ENCODE measurements around the gene TIMP2.

TIMP2 gene

GRCh38 chr17:78857266-78857665 lies 67.9 kb downstream of the TIMP2 start:
- Histone ChIP-seq H3K4me1 (ENCODE audit: insufficient read depth, low read length) (peaks cover 7% of the 10 kb centered on the region; the same call in 1 of the 2 replicates), H3K9ac (ENCODE audit: low read depth, low read length) (no peak overlapping the region), H3K36me3 (ENCODE audit: insufficient read depth, low read length) (no peaks in the 10 kb centered on the region), H3K9me3 (ENCODE audit: control insufficient read depth, insufficient read depth, low read length) (no peaks in the 10 kb centered on the region)

GRCh38 chr17:78855561-78856165 lies 69.5 kb downstream of the TIMP2 start:
- Histone ChIP-seq H3K36me3 (ENCODE audit: insufficient read depth, low read length) (no peaks in the 10 kb centered on the region), H3K9ac (ENCODE audit: low read depth, low read length) (no peak overlapping the region), H3K9me3 (ENCODE audit: control insufficient read depth, insufficient read depth, low read length) (no peaks in the 10 kb centered on the region), H3K4me1 (ENCODE audit: insufficient read depth, low read length) (no peaks in the 10 kb centered on the region)

GRCh38 chr17:78854508-78854907 lies 70.7 kb downstream of the TIMP2 start:
- no peaks in the 10 kb centered on the region for H3K9me3 ChIP-seq (ENCODE audit: control insufficient read depth, insufficient read depth, low read length)
- no peak overlapping the region for H3K9ac ChIP-seq (ENCODE audit: low read depth, low read length)
- no peaks in the 10 kb centered on the region for H3K36me3 ChIP-seq (ENCODE audit: insufficient read depth, low read length)
- no peaks in the 10 kb centered on the region for H3K4me1 ChIP-seq (ENCODE audit: insufficient read depth, low read length)

- Histone ChIP-seq H3K4me1 (ENCODE audit: insufficient read depth, low read length) (no peaks in the 10 kb centered on the region), H3K36me3 (ENCODE audit: insufficient read depth, low read length) (no peaks in the 10 kb centered on the region), H3K9ac (ENCODE audit: low read depth, low read length) (no peak overlapping the region), H3K9me3 (ENCODE audit: control insufficient read depth, insufficient read depth, low read length) (no peaks in the 10 kb centered on the region)
Measured at GRCh38 chr17:78853926-78854394, 71.2 kb downstream of the TIMP2 start.

GRCh38 chr17:78852709-78853121 lies 72.5 kb downstream of the TIMP2 start:
- H3K9me3 ChIP-seq (ENCODE audit: control insufficient read depth, insufficient read depth, low read length): no peaks in the 10 kb centered on the region
- no peaks in the 10 kb centered on the region for H3K36me3 ChIP-seq (ENCODE audit: insufficient read depth, low read length)
- no peaks in the 10 kb centered on the region for H3K4me1 ChIP-seq (ENCODE audit: insufficient read depth, low read length)
- no peak overlapping the region for H3K9ac ChIP-seq (ENCODE audit: low read depth, low read length)

- Histone ChIP-seq H3K9ac (ENCODE audit: low read depth, low read length) (no peak overlapping the region), H3K9me3 (ENCODE audit: control insufficient read depth, insufficient read depth, low read length) (no peaks in the 10 kb centered on the region), H3K4me1 (ENCODE audit: insufficient read depth, low read length) (no peaks in the 10 kb centered on the region), H3K36me3 (ENCODE audit: insufficient read depth, low read length) (no peaks in the 10 kb centered on the region)
Measured at GRCh38 chr17:78849026-78849425, 76.2 kb downstream of the TIMP2 start.

- no peaks in the 10 kb centered on the region for H3K4me1 ChIP-seq (ENCODE audit: insufficient read depth, low read length)
- no peaks in the 10 kb centered on the region for H3K36me3 ChIP-seq (ENCODE audit: insufficient read depth, low read length)
- no peaks in the 10 kb centered on the region for H3K9me3 ChIP-seq (ENCODE audit: control insufficient read depth, insufficient read depth, low read length)
- H3K9ac ChIP-seq (ENCODE audit: low read depth, low read length): no peak overlapping the region
Measured at GRCh38 chr17:78847052-78847451, 78.1 kb downstream of the TIMP2 start.

- H3K9ac ChIP-seq (ENCODE audit: low read depth, low read length): no peak overlapping the region
- no peaks in the 10 kb centered on the region for H3K36me3 ChIP-seq (ENCODE audit: insufficient read depth, low read length)
- 0 out of 2 replicates have a peak, but pooled peaks cover 3% of the 10 kb centered on the region for H3K4me1 ChIP-seq (ENCODE audit: insufficient read depth, low read length)
- H3K9me3 ChIP-seq (ENCODE audit: control insufficient read depth, insufficient read depth, low read length): no peaks in the 10 kb centered on the region
Measured at GRCh38 chr17:78844301-78845005, 80.7 kb downstream of the TIMP2 start.

GRCh38 chr17:78842881-78843565 lies 82.2 kb downstream of the TIMP2 start:
- Histone ChIP-seq H3K9me3 (ENCODE audit: control insufficient read depth, insufficient read depth, low read length) (no peaks in the 10 kb centered on the region), H3K36me3 (ENCODE audit: insufficient read depth, low read length) (no peaks in the 10 kb centered on the region), H3K9ac (ENCODE audit: low read depth, low read length) (no peak overlapping the region), H3K4me1 (ENCODE audit: insufficient read depth, low read length) (peaks cover 10% of the 10 kb centered on the region; the same call in 1 of the 2 replicates)

- Histone ChIP-seq H3K4me1 (ENCODE audit: insufficient read depth, low read length) (peaks cover 10% of the 10 kb centered on the region; the same call in 1 of the 2 replicates), H3K36me3 (ENCODE audit: insufficient read depth, low read length) (peaks cover 13% of the 10 kb centered on the region), H3K9me3 (ENCODE audit: control insufficient read depth, insufficient read depth, low read length) (no peaks in the 10 kb centered on the region), H3K9ac (ENCODE audit: low read depth, low read length) (peak within 1 kb of the TSS; percentile 80)
Measured at GRCh38 chr17:78840780-78841611, 84.2 kb downstream of the TIMP2 start, which contains the start of gene USP36. USP36 (minus strand) TSS chr17:78840814; CDS start chr17:78836363, 4,451 bp downstream.

GRCh38 chr17:78840530-78840779 lies 84.7 kb downstream of the TIMP2 start:
- peaks cover 18% of the 10 kb centered on the region for H3K36me3 ChIP-seq (ENCODE audit: insufficient read depth, low read length)
- peaks cover 10% of the 10 kb centered on the region; the same call in 1 of the 2 replicates for H3K4me1 ChIP-seq (ENCODE audit: insufficient read depth, low read length)
- peak overlapping the region; percentile 80 for H3K9ac ChIP-seq (ENCODE audit: low read depth, low read length)
- no peaks in the 10 kb centered on the region for H3K9me3 ChIP-seq (ENCODE audit: control insufficient read depth, insufficient read depth, low read length)

GRCh38 chr17:78839762-78840529 lies 85.2 kb downstream of the TIMP2 start:
- Histone ChIP-seq H3K9me3 (ENCODE audit: control insufficient read depth, insufficient read depth, low read length) (no peaks in the 10 kb centered on the region), H3K4me1 (ENCODE audit: insufficient read depth, low read length) (peaks cover 10% of the 10 kb centered on the region; the same call in 1 of the 2 replicates), H3K9ac (ENCODE audit: low read depth, low read length) (peak overlapping the region; percentile 80), H3K36me3 (ENCODE audit: insufficient read depth, low read length) (peaks cover 23% of the 10 kb centered on the region)

- Histone ChIP-seq H3K9me3 (ENCODE audit: control insufficient read depth, insufficient read depth, low read length) (no peaks in the 10 kb centered on the region), H3K9ac (ENCODE audit: low read depth, low read length) (peak overlapping the region; percentile 80), H3K36me3 (ENCODE audit: insufficient read depth, low read length) (peaks cover 28% of the 10 kb centered on the region), H3K4me1 (ENCODE audit: insufficient read depth, low read length) (peaks cover 10% of the 10 kb centered on the region; the same call in 1 of the 2 replicates)
Measured at GRCh38 chr17:78839235-78839761, 85.9 kb downstream of the TIMP2 start.

Measured in ES-I3 (cell line).